BLaER1 treated with 17β-estradiol and CSF1 and Interleukin-3, amounts not matched to agents 10 nM and 100 nM (cell line): ENCODE measurements around the gene LY6G5B.

Experiments
- H3K27ac ChIP-seq, 11 experiments: shearing (Covaris generic); formaldehyde crosslinking; 2 replicates each; pipeline ENCODE4 v1.8.1; 2022
- H3K27me3 ChIP-seq, 11 experiments: shearing (Covaris generic); formaldehyde crosslinking; 2 replicates each; pipeline ENCODE4 v1.8.1; 2022
- H3K36me3 ChIP-seq, 11 experiments: shearing (Covaris generic); formaldehyde crosslinking; 2 replicates each; pipeline ENCODE4 v1.8.1; 2022
- H3K4me1 ChIP-seq, 10 experiments: shearing (Covaris generic); formaldehyde crosslinking; 2 replicates each; pipeline ENCODE4 v1.8.1; 2022
- H3K4me2 ChIP-seq, 11 experiments: shearing (Covaris generic); formaldehyde crosslinking; 2 replicates each; pipeline ENCODE4 v1.8.1; 2022
- H3K4me3 ChIP-seq, 10 experiments: shearing (Covaris generic); formaldehyde crosslinking; 2 replicates each; pipeline ENCODE4 v1.8.1; 2022
- H3K9ac ChIP-seq, 11 experiments: shearing (Covaris generic); formaldehyde crosslinking; 2 replicates each; pipeline ENCODE4 v1.8.1; 2022
- H3K9me3 ChIP-seq, 11 experiments: shearing (Covaris generic); formaldehyde crosslinking; replicated peaks in 1 of 11; 2 replicates each; pipeline ENCODE4 v1.8.1; 2022
- H4K20me1 ChIP-seq, 11 experiments: shearing (Covaris generic); formaldehyde crosslinking; 2 replicates each; pipeline ENCODE4 v1.8.1; 2022
- Cebpa-rat ChIP-seq, 11 experiments: shearing (Covaris generic); IDR thresholded peaks; 2 replicates each; pipeline ENCODE4 v1.8.1; 2022

The LY6G5B gene

GRCh38 chr6:31636698-31637596 lies 32.8 kb upstream of the LY6G5B start:
- H3K36me3 ChIP-seq: peaks cover 98 to 99% (median 98%) of the 10 kb centered on the region in 11 experiments
- H4K20me1 ChIP-seq: peaks cover 56 to 98% (median 95%) of the 10 kb centered on the region in 11 experiments; a peak in 21 of 22 replicates
- 0 out of 22 replicates have a peak overlapping the region, but pooled peaks of 1 of the 11 experiments have one; percentile 15 for H3K9ac ChIP-seq
- H3K27me3 ChIP-seq: no peaks in the 10 kb centered on the region
- H3K4me2 ChIP-seq: peak overlapping the region in 2 of 11 experiments; percentile 30 to 36; a peak in 2 of 22 replicates
- TF ChIP-seq Cebpa-rat (IDR thresholded peaks at IDR 0.05): no peak
- H3K9me3 ChIP-seq: no peaks in the 10 kb centered on the region
- no peak overlapping the region for H3K27ac ChIP-seq
- H3K4me1 ChIP-seq: peaks cover 8 to 23% (median 12%) of the 10 kb centered on the region in 10 experiments; a peak in 14 of 20 replicates
- H3K4me3 ChIP-seq: no peak overlapping the region

DNA sequence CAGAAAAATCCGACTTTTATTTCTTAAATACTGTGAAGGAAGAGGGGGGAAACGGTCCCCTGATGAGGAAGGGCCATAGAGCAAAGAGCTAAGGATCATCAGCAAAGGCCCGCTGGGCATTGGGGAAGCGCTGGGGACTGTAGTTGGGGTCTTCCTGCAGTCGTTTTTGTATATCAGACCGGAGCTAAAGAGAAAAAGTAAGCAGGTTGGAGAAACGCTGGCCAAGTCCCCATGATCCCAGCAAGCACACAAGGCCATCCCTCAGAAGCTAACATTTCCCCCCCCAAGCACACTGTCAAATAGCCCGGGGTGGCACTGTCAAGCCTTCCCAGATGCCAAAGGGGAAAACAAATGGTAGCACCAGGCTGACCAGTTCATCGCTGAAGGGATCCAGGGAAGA lies 30.7 kb upstream of the LY6G5B start:
- no peak for TF ChIP-seq Cebpa-rat (IDR thresholded peaks at IDR 0.05)
- Histone ChIP-seq H3K27me3 (no peaks in the 10 kb centered on the region), H3K36me3 (peaks cover 96 to 99% (median 97%) of the 10 kb centered on the region in 11 experiments)

GRCh38 chr6:31639449-31639861 lies 30.3 kb upstream of the LY6G5B start:
- Histone ChIP-seq H3K4me1 (peaks cover 8 to 23% (median 12%) of the 10 kb centered on the region in 10 experiments; a peak in 14 of 20 replicates), H3K27me3 (no peaks in the 10 kb centered on the region), H3K36me3 (peaks cover 96 to 99% (median 97%) of the 10 kb centered on the region in 11 experiments), H3K4me3 (no peak overlapping the region), H3K9me3 (no peaks in the 10 kb centered on the region), H3K4me2 (peak overlapping the region in 5 of 11 experiments; percentile 10 to 45 (median 29); a peak in 6 of 22 replicates), H4K20me1 (peaks cover 37 to 94% (median 83%) of the 10 kb centered on the region in 11 experiments; a peak in 21 of 22 replicates), H3K27ac (peak overlapping the region in 6 of 11 experiments; percentile 1 to 39 (median 14); a peak in 6 of 22 replicates), H3K9ac (peak overlapping the region in 6 of 11 experiments; percentile 1 to 51 (median 8); a peak in 5 of 22 replicates)
- TF ChIP-seq Cebpa-rat (IDR thresholded peaks at IDR 0.05): no peak

More for the DNA sequence above, 30.7 kb upstream of the LY6G5B start:
- peak overlapping the region in 3 of 11 experiments; percentile 29 to 45 (median 42); a peak in 4 of 22 replicates for H3K4me2 ChIP-seq
- H4K20me1 ChIP-seq: peaks cover 39 to 94% (median 83%) of the 10 kb centered on the region in 11 experiments; a peak in 21 of 22 replicates
- peak overlapping the region in 2 of 11 experiments; percentile 8 to 12; a peak in 2 of 22 replicates for H3K9ac ChIP-seq
- no peaks in the 10 kb centered on the region for H3K9me3 ChIP-seq
- peak overlapping the region in 5 of 11 experiments; percentile 1 to 39 (median 17); a peak in 5 of 22 replicates for H3K27ac ChIP-seq
- peaks cover 8 to 23% (median 12%) of the 10 kb centered on the region in 10 experiments; a peak in 14 of 20 replicates for H3K4me1 ChIP-seq
- no peak overlapping the region for H3K4me3 ChIP-seq

DNA sequence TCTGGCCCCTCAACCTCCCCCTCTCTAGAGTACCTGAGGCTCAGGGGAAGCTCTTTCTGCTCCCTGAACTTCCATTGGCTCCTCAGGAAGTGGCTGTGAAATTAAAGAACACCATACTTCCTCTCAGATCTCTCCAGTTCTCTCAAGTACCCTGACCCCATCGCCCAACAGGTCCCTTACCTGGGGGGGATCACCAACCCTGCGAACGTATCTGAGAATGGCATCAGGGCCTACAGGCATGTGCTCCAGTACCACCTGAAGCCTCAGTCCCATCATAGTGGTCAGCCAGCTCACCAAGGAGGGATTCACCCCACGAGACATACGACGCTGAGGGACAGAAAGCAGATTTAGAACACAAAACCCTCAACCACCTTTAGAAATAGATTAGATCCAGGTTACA lies 29.2 kb upstream of the LY6G5B start:
- no peak for TF ChIP-seq Cebpa-rat (IDR thresholded peaks at IDR 0.05)
- peak overlapping the region in 2 of 11 experiments; percentile 10 to 39; a peak in 2 of 22 replicates for H3K27ac ChIP-seq
- H3K4me1 ChIP-seq: peaks cover 8 to 23% (median 12%) of the 10 kb centered on the region in 10 experiments; a peak in 14 of 20 replicates
- H4K20me1 ChIP-seq: peaks cover 33 to 93% (median 79%) of the 10 kb centered on the region in 11 experiments; a peak in 21 of 22 replicates
- H3K4me2 ChIP-seq: peak overlapping the region in 1 of 11 experiments; percentile 42; a peak in 1 of 22 replicates
- no peaks in the 10 kb centered on the region for H3K9me3 ChIP-seq
- no peaks in the 10 kb centered on the region for H3K27me3 ChIP-seq
- H3K4me3 ChIP-seq: no peak overlapping the region
- H3K9ac ChIP-seq: peak overlapping the region in 5 of 11 experiments; percentile 1 to 34 (median 8); a peak in 2 of 22 replicates
- peaks cover 96 to 99% (median 97%) of the 10 kb centered on the region in 11 experiments for H3K36me3 ChIP-seq

DNA sequence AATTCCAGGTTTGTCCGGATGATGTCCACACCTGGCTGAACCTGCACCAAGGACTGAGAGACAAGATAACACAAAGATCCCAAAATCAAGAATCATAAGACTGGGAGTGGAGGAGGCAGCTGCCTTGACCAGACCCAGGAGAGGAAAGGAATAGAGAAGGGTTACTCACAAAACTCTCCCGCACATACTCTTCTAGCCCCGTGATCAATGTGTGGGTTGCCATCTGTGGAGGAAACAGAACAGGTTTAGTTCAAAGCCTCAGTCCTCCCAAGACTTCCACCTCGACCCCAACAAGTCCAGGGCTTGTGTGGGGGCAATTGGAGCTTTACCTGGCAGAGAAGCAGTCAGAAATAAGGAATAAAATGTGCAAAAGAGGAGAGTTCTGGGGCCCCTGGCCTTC lies 28.4 kb upstream of the LY6G5B start:
- H3K36me3 ChIP-seq: peaks cover 96 to 99% (median 97%) of the 10 kb centered on the region in 11 experiments
- no peak overlapping the region for H3K27ac ChIP-seq
- H3K4me3 ChIP-seq: no peak overlapping the region
- no peak for TF ChIP-seq Cebpa-rat (IDR thresholded peaks at IDR 0.05)
- H4K20me1 ChIP-seq: peaks cover 26 to 91% (median 78%) of the 10 kb centered on the region in 11 experiments; a peak in 21 of 22 replicates
- H3K9ac ChIP-seq: peak overlapping the region in 3 of 11 experiments; percentile 12 to 22 (median 15); a peak in 3 of 22 replicates
- H3K4me1 ChIP-seq: peaks cover 8 to 23% (median 12%) of the 10 kb centered on the region in 10 experiments; a peak in 14 of 20 replicates
- H3K27me3 ChIP-seq: no peaks in the 10 kb centered on the region
- H3K4me2 ChIP-seq: no peak overlapping the region
- H3K9me3 ChIP-seq: no peaks in the 10 kb centered on the region

GRCh38 chr6:31642798-31643570 lies 26.8 kb upstream of the LY6G5B start:
- peaks cover 17 to 80% (median 65%) of the 10 kb centered on the region in 11 experiments; a peak in 21 of 22 replicates for H4K20me1 ChIP-seq
- H3K27ac ChIP-seq: no peak overlapping the region
- peak overlapping the region in 5 of 11 experiments; percentile 14 to 33 (median 22); a peak in 4 of 22 replicates for H3K9ac ChIP-seq
- no peak overlapping the region for H3K4me3 ChIP-seq
- H3K4me1 ChIP-seq: peaks cover 0 to 23% (median 12%) of the 10 kb centered on the region in 10 experiments; a peak in 11 of 20 replicates
- peaks cover 95 to 100% (median 98%) of the 10 kb centered on the region in 11 experiments for H3K36me3 ChIP-seq
- no peak for TF ChIP-seq Cebpa-rat (IDR thresholded peaks at IDR 0.05)
- H3K4me2 ChIP-seq: no peak overlapping the region
- no peaks in the 10 kb centered on the region for H3K27me3 ChIP-seq
- H3K9me3 ChIP-seq: no peaks in the 10 kb centered on the region

GRCh38 chr6:31643818-31644454 lies 25.8 kb upstream of the LY6G5B start:
- Histone ChIP-seq H3K4me3 (no peak overlapping the region), H3K27ac (no peak overlapping the region), H3K4me2 (no peak overlapping the region), H3K9ac (0 out of 22 replicates have a peak overlapping the region, but pooled peaks of 1 of the 11 experiments have one; percentile 8), H3K9me3 (no peaks in the 10 kb centered on the region), H3K27me3 (no peaks in the 10 kb centered on the region), H4K20me1 (peaks cover 14 to 76% (median 63%) of the 10 kb centered on the region in 11 experiments; a peak in 21 of 22 replicates), H3K4me1 (peaks cover 0 to 19% (median 12%) of the 10 kb centered on the region in 10 experiments; a peak in 11 of 20 replicates), H3K36me3 (peaks cover 96 to 100% (median 98%) of the 10 kb centered on the region in 11 experiments)
- no peak for TF ChIP-seq Cebpa-rat (IDR thresholded peaks at IDR 0.05)
